ENCODE results near the gene OR2AJ1.

DNA sequence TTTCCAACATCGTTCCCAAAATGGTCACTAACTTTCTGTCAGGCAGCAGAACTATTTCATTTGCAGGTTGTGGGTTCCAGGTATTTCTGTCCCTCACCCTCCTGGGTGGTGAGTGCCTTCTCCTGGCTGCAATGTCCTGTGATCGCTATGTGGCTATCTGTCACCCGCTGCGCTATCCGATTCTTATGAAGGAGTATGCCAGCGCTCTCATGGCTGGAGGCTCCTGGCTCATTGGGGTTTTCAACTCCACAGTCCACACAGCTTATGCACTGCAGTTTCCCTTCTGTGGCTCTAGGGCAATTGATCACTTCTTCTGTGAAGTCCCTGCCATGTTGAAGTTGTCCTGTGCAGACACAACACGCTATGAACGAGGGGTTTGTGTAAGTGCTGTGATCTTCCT is 9.3 kb downstream of the OR2AJ1 start:
- TF ChIP-seq, protein P1, sequence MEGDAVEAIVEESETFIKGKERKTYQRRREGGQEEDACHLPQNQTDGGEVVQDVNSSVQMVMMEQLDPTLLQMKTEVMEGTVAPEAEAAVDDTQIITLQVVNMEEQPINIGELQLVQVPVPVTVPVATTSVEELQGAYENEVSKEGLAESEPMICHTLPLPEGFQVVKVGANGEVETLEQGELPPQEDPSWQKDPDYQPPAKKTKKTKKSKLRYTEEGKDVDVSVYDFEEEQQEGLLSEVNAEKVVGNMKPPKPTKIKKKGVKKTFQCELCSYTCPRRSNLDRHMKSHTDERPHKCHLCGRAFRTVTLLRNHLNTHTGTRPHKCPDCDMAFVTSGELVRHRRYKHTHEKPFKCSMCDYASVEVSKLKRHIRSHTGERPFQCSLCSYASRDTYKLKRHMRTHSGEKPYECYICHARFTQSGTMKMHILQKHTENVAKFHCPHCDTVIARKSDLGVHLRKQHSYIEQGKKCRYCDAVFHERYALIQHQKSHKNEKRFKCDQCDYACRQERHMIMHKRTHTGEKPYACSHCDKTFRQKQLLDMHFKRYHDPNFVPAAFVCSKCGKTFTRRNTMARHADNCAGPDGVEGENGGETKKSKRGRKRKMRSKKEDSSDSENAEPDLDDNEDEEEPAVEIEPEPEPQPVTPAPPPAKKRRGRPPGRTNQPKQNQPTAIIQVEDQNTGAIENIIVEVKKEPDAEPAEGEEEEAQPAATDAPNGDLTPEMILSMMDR (IDR thresholded peaks at IDR 0.05) = no peak
- no peak for TF ChIP-seq POLR2AphosphoS5 (IDR thresholded peaks at IDR 0.05)
- no peak for TF ChIP-seq POLR2A (IDR thresholded peaks at IDR 0.05; ENCODE audit: low read depth)
- TF ChIP-seq EP300 (IDR thresholded peaks at IDR 0.05) = no peak

Measured in esophagus muscularis mucosa (tissue), 4 donors.